Panc1 (cell line): ENCODE results near the gene EID3. TPM values are rescaled to one million over a fixed set of nuclear protein-coding genes. Genes with fewer than 3 reads are reported as not detected.
A peak's percentile ranks its signal among the peaks of the same experiment; 100 is the strongest.

Source experiments
- ATAC-seq: fragments of 200-7000 bp; cut with Tn5 transposase; 2 replicates; pipeline ENCODE4 v1.9.1; 2020; ENCODE audit warnings: mild to moderate bottlenecking, moderate library complexity
- BruUV-seq: library from RNA; stranded (reverse); fragments of 400-500 nt; replicated peaks from 2 replicates; lab custom pipeline; 2021; lab: Mats Ljungman, UMichigan
- CTCF ChIA-PET: fragments of 300-600 bp; sonication (Branson Sonifier 250); formaldehyde crosslinking; loops from one replicate; lab custom pipeline; 2022; ENCODE audit warnings: antibody characterized with exemption; lab: Charles Lee
- POLR2A ChIA-PET: fragments of 300-600 bp; sonication (Branson Sonifier 250); formaldehyde crosslinking; loops from one replicate; lab custom pipeline; 2022; ENCODE audit warnings: antibody characterized with exemption; lab: Charles Lee
- DNase-seq: peaks from one replicate; pipeline ENCODE4 v3.0.0-alpha.2; 2010; ENCODE audit warnings: low read depth, low spot score
- H3K27ac ChIP-seq: 2 replicates; pipeline ENCODE4 v1.5.1; 2011; ENCODE audit warnings: mild to moderate bottlenecking, low read length, inconsistent platforms
- H3K27me3 ChIP-seq: fragments of 200-500 bp; sonication (Bioruptor generic); 2 replicates; pipeline ENCODE4 v1.6.0; 2014; ENCODE audit warnings: low read length, inconsistent platforms; ENCODE audit not compliant: control insufficient read depth, insufficient read depth
- H3K36me3 ChIP-seq: fragments of 200-500 bp; sonication (Bioruptor generic); 2 replicates; pipeline ENCODE4 v1.5.1; 2014; ENCODE audit warnings: inconsistent platforms, mild to moderate bottlenecking, low read length, moderate library complexity; ENCODE audit not compliant: control insufficient read depth, insufficient read depth
- H3K4me1 ChIP-seq: 2 replicates; pipeline ENCODE4 v1.5.1; 2011; ENCODE audit warnings: inconsistent platforms, mild to moderate bottlenecking, low read length, moderate library complexity; ENCODE audit not compliant: control insufficient read depth, insufficient read depth
- H3K4me3 ChIP-seq, 2 experiments: 2 replicates each; pipeline ENCODE4 v1.5.1; 2011 to 2012; ENCODE audit warnings: low read depth in 2 of 2, low read length in 2 of 2, mild to moderate bottlenecking in 2 of 2, inconsistent platforms in 1 of 2, moderate library complexity in 1 of 2
- H3K9me3 ChIP-seq: fragments of 200-500 bp; sonication (Bioruptor generic); 2 replicates; pipeline ENCODE4 v1.5.1; 2014; ENCODE audit warnings: low read depth, mild to moderate bottlenecking, inconsistent platforms, low read length, moderate library complexity; ENCODE audit not compliant: control insufficient read depth, insufficient read depth
- POLR2AphosphoS5 ChIP-seq: IDR thresholded peaks from 2 replicates; pipeline ENCODE4 v1.6.1; 2012; ENCODE audit warnings: mild to moderate bottlenecking, low read depth, low read length, moderate library complexity
- REST ChIP-seq, 2 experiments: IDR thresholded peaks; 2 replicates each; pipeline ENCODE4 v1.6.1; 2011 to 2012; ENCODE audit warnings: low read depth in 2 of 2, control low read depth in 1 of 2, low read length in 1 of 2, mild to moderate bottlenecking in 1 of 2, moderate library complexity in 1 of 2; ENCODE audit not compliant: insufficient read depth in 1 of 2
- SIN3A ChIP-seq: IDR thresholded peaks from 2 replicates; pipeline ENCODE4 v1.6.1; 2012; ENCODE audit warnings: low read depth, mild to moderate bottlenecking, low read length, moderate library complexity, borderline replicate concordance; ENCODE audit not compliant: insufficient read depth
- TCF7L2 ChIP-seq: IDR thresholded peaks from 2 replicates; pipeline ENCODE4 v1.6.1; 2011; ENCODE audit warnings: mild to moderate bottlenecking, low read depth, low read length, inconsistent platforms
- in situ Hi-C: cut with HindIII; loops from 2 replicates; pipeline ENCODE4 v1.10.0; 2016; ENCODE audit warnings: low sequenced_read_pairs, low pct_unique_long_range_greater_than_20kb
- intact Hi-C: fragments of 100-400 bp; cut with micrococcal nuclease; formaldehyde crosslinking; loops from one replicate; pipeline ENCODE4 v1.10.0; 2022; ENCODE audit not compliant: unreplicated experiment
- total RNA-seq: library from RNA; stranded (reverse); gene quantifications from one replicate; pipeline ENCODE4 v1.2.1, GENCODE V29; 2021; ENCODE audit not compliant: unreplicated experiment
- TF ChIP-seq, protein P1 (sequence below): fragments of 450-650 bp; IDR thresholded peaks from 2 replicates; pipeline ENCODE4 v1.5.1; 2017; ENCODE audit warnings: mild to moderate bottlenecking

The EID3 gene
- total RNA-seq, 1 experiment from 2014 or later = 18.5 TPM

DNA sequence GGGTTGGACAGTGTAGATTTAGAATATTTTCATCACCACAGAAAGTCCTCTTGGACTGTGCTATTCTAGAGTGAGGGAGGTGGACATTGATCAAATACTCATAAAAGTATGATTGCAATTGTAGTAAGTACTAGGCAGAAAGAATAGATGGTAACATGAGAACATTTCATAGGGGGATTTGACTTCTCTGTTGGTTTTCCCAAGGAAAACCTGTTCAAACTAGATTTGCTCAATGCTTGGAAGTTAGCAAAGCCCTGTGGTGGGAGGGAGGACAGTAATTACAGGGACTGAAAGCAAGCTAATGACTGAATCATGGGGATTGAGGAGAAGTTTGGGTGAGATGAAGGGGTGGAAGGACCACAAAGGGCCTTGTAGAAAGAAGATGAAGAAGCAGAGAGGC is 24.4 kb upstream of the EID3 start:
- ATAC-seq (no peak), DNase-seq (no peak)
- ChIA-PET CTCF (no interaction called here), POLR2A (no interaction called here)
- Histone ChIP-seq H3K36me3 (no peaks in the 10 kb centered on the region), H3K27ac (peak overlapping the region; percentile 82), H3K4me1 (peaks cover 44% of the 10 kb centered on the region), H3K4me3 (no peak overlapping the region), H3K27me3 (no peaks in the 10 kb centered on the region), H3K9me3 (peaks cover 5% of the 10 kb centered on the region; the same call in 1 of the 2 replicates)
- in situ Hi-C loops = no loop called here
- intact Hi-C loops = no loop called here
- no peak for TF ChIP-seq REST (IDR thresholded peaks at IDR 0.05; ENCODE audit: insufficient read depth in 1 of 2, low read depth in 2 of 2, low read length in 1 of 2)
- TF ChIP-seq POLR2AphosphoS5 = no peak
- no peak for TF ChIP-seq TCF7L2
- TF ChIP-seq, protein P1, sequence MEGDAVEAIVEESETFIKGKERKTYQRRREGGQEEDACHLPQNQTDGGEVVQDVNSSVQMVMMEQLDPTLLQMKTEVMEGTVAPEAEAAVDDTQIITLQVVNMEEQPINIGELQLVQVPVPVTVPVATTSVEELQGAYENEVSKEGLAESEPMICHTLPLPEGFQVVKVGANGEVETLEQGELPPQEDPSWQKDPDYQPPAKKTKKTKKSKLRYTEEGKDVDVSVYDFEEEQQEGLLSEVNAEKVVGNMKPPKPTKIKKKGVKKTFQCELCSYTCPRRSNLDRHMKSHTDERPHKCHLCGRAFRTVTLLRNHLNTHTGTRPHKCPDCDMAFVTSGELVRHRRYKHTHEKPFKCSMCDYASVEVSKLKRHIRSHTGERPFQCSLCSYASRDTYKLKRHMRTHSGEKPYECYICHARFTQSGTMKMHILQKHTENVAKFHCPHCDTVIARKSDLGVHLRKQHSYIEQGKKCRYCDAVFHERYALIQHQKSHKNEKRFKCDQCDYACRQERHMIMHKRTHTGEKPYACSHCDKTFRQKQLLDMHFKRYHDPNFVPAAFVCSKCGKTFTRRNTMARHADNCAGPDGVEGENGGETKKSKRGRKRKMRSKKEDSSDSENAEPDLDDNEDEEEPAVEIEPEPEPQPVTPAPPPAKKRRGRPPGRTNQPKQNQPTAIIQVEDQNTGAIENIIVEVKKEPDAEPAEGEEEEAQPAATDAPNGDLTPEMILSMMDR = no peak
- TF ChIP-seq SIN3A = no peak
- no TSS peak for BruUV-seq

GRCh38 chr12:104280111-104280510 is 23.4 kb upstream of the EID3 start:
- in situ Hi-C loops = no loop called here

More at GRCh38 chr12:104280111-104280510, 23.4 kb upstream of the EID3 start:
- intact Hi-C loops = no loop called here
- Histone ChIP-seq H3K27me3 (no peaks in the 10 kb centered on the region), H3K27ac (peak overlapping the region; percentile 85), H3K36me3 (no peaks in the 10 kb centered on the region), H3K4me3 (no peak overlapping the region), H3K4me1 (peaks cover 40% of the 10 kb centered on the region), H3K9me3 (peaks cover 5% of the 10 kb centered on the region; the same call in 1 of the 2 replicates)
- ChIA-PET CTCF (no interaction called here), POLR2A (interaction anchor here (0.9 kb wide), 1 partner anchor 18 kb away, joined by 3 read pairs; no protein-coding TSS in a partner anchor)
- BruUV-seq = no TSS peak
- TF ChIP-seq, protein P1 = no peak
- TF ChIP-seq REST (IDR thresholded peaks at IDR 0.05; ENCODE audit: insufficient read depth in 1 of 2, low read depth in 2 of 2, low read length in 1 of 2) (no peak), SIN3A (no peak), TCF7L2 (no peak), POLR2AphosphoS5 (no peak)
- DNase-seq = no peak
- no peak for ATAC-seq
